EH (cell line): ENCODE measurements around the gene TPGS2.
"Not testable (repeated sequence)": the region's sequence is repeated elsewhere in the genome, so short reads cannot be mapped to it uniquely, and the experiment has no call there.

ENCODE experiments used
- DNase-seq: peaks from one replicate; pipeline ENCODE4 v3.0.0-alpha.2; 2015; ENCODE audit warnings: low read depth

The TPGS2 gene

GRCh38 chr18:36821681-36822080 lies 7.1 kb downstream of the TPGS2 start:
- peak; percentile 48 for DNase-seq

GRCh38 chr18:36819621-36820020 lies 9.2 kb downstream of the TPGS2 start:
- no peak for DNase-seq

- DNase-seq, result no peak
Measured at GRCh38 chr18:36818652-36819051, 10.2 kb downstream of the TPGS2 start.

- no peak for DNase-seq
Measured at GRCh38 chr18:36817039-36817438, 11.8 kb downstream of the TPGS2 start.

- not testable (repeated sequence) for DNase-seq
Measured at GRCh38 chr18:36816096-36816495, 12.7 kb downstream of the TPGS2 start.

GRCh38 chr18:36814994-36815393 lies 13.8 kb downstream of the TPGS2 start:
- DNase-seq, result no peak

GRCh38 chr18:36813824-36814223 lies 15.0 kb downstream of the TPGS2 start:
- no peak for DNase-seq

- no peak for DNase-seq
Measured at GRCh38 chr18:36813101-36813775, 15.6 kb downstream of the TPGS2 start.

- no peak for DNase-seq
Measured at GRCh38 chr18:36812678-36813077, 16.1 kb downstream of the TPGS2 start.

GRCh38 chr18:36811955-36812354 lies 16.8 kb downstream of the TPGS2 start:
- peak; percentile 30 for DNase-seq

- DNase-seq, result peak; percentile 58
Measured at GRCh38 chr18:36811430-36811829, 17.4 kb downstream of the TPGS2 start.

- DNase-seq, result peak; percentile 81
Measured at GRCh38 chr18:36809590-36810381, 19.0 kb downstream of the TPGS2 start.

- peak; percentile 90 for DNase-seq
Measured at GRCh38 chr18:36808681-36809080, 20.1 kb downstream of the TPGS2 start.

GRCh38 chr18:36805105-36805504 lies 23.7 kb downstream of the TPGS2 start:
- DNase-seq, result no peak

- DNase-seq, result no peak
Measured at GRCh38 chr18:36798738-36799473, 29.9 kb downstream of the TPGS2 start.

- DNase-seq, result no peak
Measured at GRCh38 chr18:36792634-36793283, 36.0 kb downstream of the TPGS2 start.

- peak; percentile 89 for DNase-seq
Measured at GRCh38 chr18:36786686-36787085, 42.1 kb downstream of the TPGS2 start.

GRCh38 chr18:36783792-36784191 lies 45.0 kb downstream of the TPGS2 start:
- no peak for DNase-seq

GRCh38 chr18:36782710-36783109 lies 46.1 kb downstream of the TPGS2 start:
- no peak for DNase-seq

- peak; percentile 34 for DNase-seq
Measured at GRCh38 chr18:36780748-36781147, 48.1 kb downstream of the TPGS2 start.

- no peak for DNase-seq
Measured at GRCh38 chr18:36777566-36777965, 51.2 kb downstream of the TPGS2 start.

- DNase-seq, result no peak
Measured at GRCh38 chr18:36776650-36777049, 52.2 kb downstream of the TPGS2 start.
